RCC 7860 (cell line): ENCODE results near the gene CADM1.

Source experiments
- DNase-seq: peaks from one replicate; pipeline ENCODE4 v3.0.0-alpha.2; 2015; ENCODE audit warnings: low spot score
- FAIRE-seq: peaks from 2 replicates; lab custom pipeline; 2012; peaks lifted over from hg19 to GRCh38; lab: Jason Lieb, UNC

Gene CADM1

GRCh38 chr11:115324581-115325432 is 179.4 kb downstream of the CADM1 start:
- FAIRE-seq (peak; percentile 63), DNase-seq (peak; percentile 46)

- no peak for FAIRE-seq
- no peak for DNase-seq
These were observed 181.5 kb downstream of the CADM1 start for GRCh38 chr11:115322553-115323203.

GRCh38 chr11:115321605-115322289 is 182.5 kb downstream of the CADM1 start:
- FAIRE-seq (no peak), DNase-seq (no peak)

GRCh38 chr11:115317277-115318185 is 186.7 kb downstream of the CADM1 start:
- DNase-seq (no peak), FAIRE-seq (no peak)

- no peak for FAIRE-seq
- no peak for DNase-seq
These were observed 187.5 kb downstream of the CADM1 start for GRCh38 chr11:115316696-115317095.

GRCh38 chr11:115314330-115314920 is 189.8 kb downstream of the CADM1 start:
- no peak for FAIRE-seq
- no peak for DNase-seq

GRCh38 chr11:115313224-115313838 is 190.9 kb downstream of the CADM1 start:
- no peak for DNase-seq
- FAIRE-seq: no peak

- no peak for FAIRE-seq
- DNase-seq: no peak
These were observed 192.3 kb downstream of the CADM1 start for GRCh38 chr11:115311949-115312348.

- no peak for FAIRE-seq
- no peak for DNase-seq
These were observed 197.5 kb downstream of the CADM1 start for GRCh38 chr11:115306689-115307088.

GRCh38 chr11:115304774-115305472 is 199.3 kb downstream of the CADM1 start:
- peak; percentile 47 for DNase-seq
- peak; percentile 30 for FAIRE-seq

GRCh38 chr11:115303929-115304531 is 200.2 kb downstream of the CADM1 start:
- FAIRE-seq (no peak), DNase-seq (no peak)

GRCh38 chr11:115302946-115303703 is 201.1 kb downstream of the CADM1 start:
- DNase-seq (no peak), FAIRE-seq (no peak)

GRCh38 chr11:115300660-115301428 is 203.4 kb downstream of the CADM1 start:
- FAIRE-seq (peak; percentile 90), DNase-seq (peak; percentile 67)

- FAIRE-seq (no peak), DNase-seq (no peak)
These were observed 205.8 kb downstream of the CADM1 start for GRCh38 chr11:115298300-115299012.

GRCh38 chr11:115297330-115297729 is 206.9 kb downstream of the CADM1 start:
- FAIRE-seq: no peak
- no peak for DNase-seq

- DNase-seq (no peak), FAIRE-seq (no peak)
These were observed 212.9 kb downstream of the CADM1 start for GRCh38 chr11:115291325-115291724.

- FAIRE-seq (no peak), DNase-seq (no peak)
These were observed 213.3 kb downstream of the CADM1 start for GRCh38 chr11:115290893-115291292.
